ENCODE data around the gene TBKBP1.

Gene TBKBP1

GRCh38 chr17:47713980-47714700 lies 20.2 kb downstream of the TBKBP1 start:
- no peak for DNase-seq (ENCODE audit: low read depth, low spot score)

GRCh38 chr17:47714773-47715396 lies 20.9 kb downstream of the TBKBP1 start:
- DNase-seq (ENCODE audit: low read depth, low spot score): no peak

DNA sequence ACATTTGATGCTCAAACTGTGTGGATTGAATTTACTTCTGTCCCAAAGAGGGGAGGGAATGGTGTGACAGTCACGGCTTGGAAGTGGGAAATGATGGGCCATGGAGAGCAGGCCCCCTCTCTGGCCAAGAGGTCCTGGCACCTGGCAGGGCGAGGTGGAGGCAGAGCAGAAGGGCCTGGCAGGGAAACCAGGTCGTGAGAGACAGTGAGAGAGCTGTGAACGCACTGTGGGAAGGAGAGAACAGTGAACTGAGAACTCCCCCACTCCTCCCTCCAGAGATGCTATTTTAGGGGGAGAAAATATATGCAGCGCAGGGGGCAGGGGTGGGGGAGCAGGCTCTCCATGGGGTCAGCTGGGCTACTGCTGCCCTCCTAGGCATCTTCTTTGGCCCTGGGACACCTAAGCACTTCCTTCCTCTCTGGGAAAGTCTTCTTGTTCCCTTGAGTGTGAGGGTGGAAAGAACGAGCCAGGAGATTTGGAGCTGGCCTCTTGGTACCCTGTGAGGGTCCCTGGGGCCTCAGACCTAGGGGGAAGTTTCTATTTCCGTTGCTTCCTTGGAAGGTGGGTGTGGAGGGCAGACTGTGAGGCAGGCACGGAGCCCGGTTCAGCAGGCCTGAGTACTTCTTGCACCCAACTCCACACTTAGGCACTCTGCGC lies 21.8 kb downstream of the TBKBP1 start:
- no peak for DNase-seq (ENCODE audit: low read depth, low spot score)

- DNase-seq (ENCODE audit: low read depth, low spot score): no peak
These were observed 22.4 kb downstream of the TBKBP1 start for GRCh38 chr17:47716375-47716774.

- no peak for DNase-seq (ENCODE audit: low read depth, low spot score)
These were observed 23.3 kb downstream of the TBKBP1 start for GRCh38 chr17:47717261-47717697.

- DNase-seq (ENCODE audit: low read depth, low spot score): no peak
These were observed 24.1 kb downstream of the TBKBP1 start for GRCh38 chr17:47717979-47718621.

- no peak for DNase-seq (ENCODE audit: low read depth, low spot score)
These were observed 24.9 kb downstream of the TBKBP1 start for GRCh38 chr17:47718634-47719405.

DNA sequence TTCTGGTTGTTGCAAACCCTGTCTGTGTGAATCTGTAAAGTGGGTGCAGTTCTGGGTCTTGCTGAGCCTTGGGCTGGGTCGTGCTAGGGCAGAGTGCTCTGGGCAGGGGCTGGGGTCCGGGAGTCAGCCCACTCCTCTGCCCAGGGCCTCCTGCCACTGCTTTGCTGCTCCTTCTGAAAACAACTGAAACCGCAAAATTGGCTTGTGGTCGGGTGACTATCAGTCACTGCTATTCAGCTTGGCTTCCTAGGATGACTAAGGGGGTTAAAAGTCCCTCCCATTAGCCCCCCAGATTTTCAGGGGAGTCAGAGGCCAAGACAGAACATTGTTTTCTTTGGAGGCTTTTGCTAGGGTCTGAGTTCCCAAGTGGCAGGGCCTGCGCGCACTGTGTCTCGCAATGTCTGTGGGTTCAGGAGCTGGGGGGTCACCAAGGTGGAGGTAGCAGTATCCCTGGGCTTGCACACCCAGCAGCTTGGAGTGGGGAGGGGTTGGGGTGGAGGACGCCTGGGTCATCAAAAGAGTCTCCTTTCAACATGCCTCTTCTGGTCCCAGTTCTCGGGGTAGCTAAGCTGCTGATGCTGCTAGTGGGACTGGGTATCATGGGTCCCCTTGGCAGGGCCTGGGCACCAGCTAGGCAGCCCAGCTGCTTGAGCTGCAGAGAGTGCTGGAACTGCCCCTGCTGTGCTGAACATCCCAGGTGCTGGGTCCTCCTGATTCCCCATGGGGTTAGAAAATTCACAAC lies 25.6 kb downstream of the TBKBP1 start:
- DNase-seq (ENCODE audit: low read depth, low spot score): no peak

GRCh38 chr17:47720196-47720595 lies 26.2 kb downstream of the TBKBP1 start:
- no peak for DNase-seq (ENCODE audit: low read depth, low spot score)

DNA sequence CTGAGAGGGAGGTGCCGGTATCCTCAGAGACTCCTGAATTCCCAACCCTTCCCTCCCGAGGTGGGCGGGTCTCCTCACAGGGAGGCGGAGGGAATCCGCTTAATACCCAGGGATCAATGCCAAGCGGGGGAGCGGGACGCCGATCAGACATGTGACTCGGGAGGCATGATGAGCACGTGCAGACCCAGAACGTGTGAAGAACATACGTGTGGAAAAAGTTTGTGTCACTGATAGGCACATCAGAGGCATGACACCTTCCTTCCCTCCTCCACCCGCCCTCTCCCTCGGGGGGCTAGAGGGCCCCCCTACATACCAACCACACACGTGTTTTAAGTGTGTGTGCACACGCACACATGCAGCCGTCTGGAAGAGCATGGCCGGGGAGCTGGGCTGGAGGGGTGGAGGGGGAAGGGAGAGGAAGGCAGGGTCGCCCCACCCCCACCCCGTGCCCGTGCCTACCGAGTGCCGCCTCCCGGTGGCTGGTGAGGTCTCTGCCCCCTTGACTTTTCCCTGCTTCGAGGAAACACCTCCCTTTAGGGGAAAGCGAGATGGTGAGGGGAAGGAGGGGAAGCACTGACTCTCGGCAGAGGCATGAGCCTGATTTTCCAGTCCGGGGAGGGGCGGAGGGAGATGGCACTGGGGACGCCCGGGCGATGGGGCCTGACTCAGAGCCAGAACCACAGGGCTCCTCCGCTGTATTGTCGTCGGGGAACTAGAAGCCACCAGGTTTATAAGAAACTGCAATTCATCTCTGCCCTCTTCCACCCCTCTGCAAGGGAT lies 27.0 kb downstream of the TBKBP1 start:
- no peak for DNase-seq (ENCODE audit: low read depth, low spot score)

GRCh38 chr17:47721725-47722124 lies 27.8 kb downstream of the TBKBP1 start:
- DNase-seq (ENCODE audit: low read depth, low spot score): no peak

DNA sequence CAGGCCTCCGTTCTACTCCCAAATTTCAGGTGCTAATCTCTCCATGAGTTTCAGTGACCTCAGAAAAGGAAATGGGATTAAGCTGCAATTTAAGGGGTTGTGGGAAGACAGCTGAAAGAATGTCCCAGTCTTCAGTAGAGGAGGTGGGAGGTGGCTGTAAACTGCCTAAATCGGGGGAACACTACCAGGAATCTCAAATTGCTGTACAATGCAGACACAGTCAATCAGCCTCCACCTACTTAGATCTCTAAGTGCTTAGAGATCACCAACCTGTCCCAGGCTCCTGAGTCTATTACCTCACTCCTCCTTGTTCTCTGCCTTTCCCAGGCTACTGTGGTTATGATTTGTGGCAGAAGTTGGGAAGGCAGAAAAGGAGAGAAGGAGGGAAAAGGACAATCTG lies 30.7 kb downstream of the TBKBP1 start:
- no peak for DNase-seq (ENCODE audit: low read depth, low spot score)

GRCh38 chr17:47725446-47726111 lies 31.6 kb downstream of the TBKBP1 start:
- no peak for DNase-seq (ENCODE audit: low read depth, low spot score)

- no peak for DNase-seq (ENCODE audit: low read depth, low spot score)
These were observed 33.1 kb downstream of the TBKBP1 start for GRCh38 chr17:47726796-47727703.

GRCh38 chr17:47727704-47728036 lies 33.7 kb downstream of the TBKBP1 start:
- DNase-seq (ENCODE audit: low read depth, low spot score): no peak

DNA sequence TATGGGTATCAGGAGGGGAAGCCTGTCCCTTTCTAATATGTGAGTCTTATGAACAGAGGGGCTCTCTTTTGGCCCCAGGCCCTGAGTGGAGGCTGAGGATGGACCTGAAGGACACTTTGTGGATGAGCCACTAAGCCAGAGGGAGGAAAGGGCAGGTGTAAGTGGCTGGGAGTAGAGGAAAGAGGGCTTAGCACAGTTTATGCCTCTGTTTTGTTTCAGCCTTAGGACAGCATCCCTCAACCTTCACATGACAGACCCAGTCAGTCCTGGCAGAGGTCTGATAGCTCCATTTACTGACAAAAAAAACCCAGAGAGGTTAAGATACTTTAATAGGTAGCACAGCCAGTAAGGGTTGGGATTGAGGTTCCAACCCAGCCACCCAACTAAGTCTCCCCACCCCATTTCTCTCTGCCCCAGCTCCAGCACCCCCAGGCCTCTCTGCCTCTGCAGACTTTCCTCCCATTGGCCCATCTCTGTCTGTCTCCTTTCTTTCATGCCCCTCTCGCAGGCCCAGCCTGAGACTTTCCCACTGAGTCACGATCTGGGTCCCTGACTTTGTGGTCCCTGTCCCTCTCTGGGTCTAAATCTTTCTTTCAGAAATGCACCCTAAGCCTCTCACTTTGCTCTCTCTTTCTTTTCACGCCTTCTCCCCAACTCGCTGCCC lies 34.4 kb downstream of the TBKBP1 start:
- DNase-seq (ENCODE audit: low read depth, low spot score): no peak

DNA sequence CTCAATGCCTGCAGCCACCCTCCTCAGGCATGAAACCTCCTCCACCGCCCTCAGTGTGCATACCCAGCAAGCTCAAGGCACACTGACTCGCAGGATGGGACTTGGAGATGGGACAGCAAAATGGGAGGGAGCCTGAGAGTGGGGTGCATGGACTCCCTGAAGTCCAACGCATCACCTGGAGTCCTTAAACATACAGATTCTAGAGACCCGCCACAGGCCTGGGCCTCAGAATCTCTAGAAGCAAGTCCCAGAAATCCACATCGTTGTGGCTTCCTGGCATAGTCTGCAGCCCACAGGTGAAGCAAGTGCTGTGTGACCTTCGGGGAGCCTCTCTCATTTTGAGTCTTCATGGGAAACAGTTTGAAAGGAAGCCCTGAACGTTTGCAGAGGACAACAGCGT lies 35.5 kb downstream of the TBKBP1 start:
- DNase-seq (ENCODE audit: low read depth, low spot score): no peak

- no peak for DNase-seq (ENCODE audit: low read depth, low spot score)
These were observed 36.7 kb downstream of the TBKBP1 start for GRCh38 chr17:47730681-47731080.

Measured in iPS DF 19.7 (cell line).